ENCODE results near the gene CARD9. TPM values are rescaled to one million over a fixed set of nuclear protein-coding genes. Genes with fewer than 3 reads are reported as not detected.

Gene CARD9
- total RNA-seq, 2 experiments from 2014 or later = 0.92 to 1.7 TPM

DNA sequence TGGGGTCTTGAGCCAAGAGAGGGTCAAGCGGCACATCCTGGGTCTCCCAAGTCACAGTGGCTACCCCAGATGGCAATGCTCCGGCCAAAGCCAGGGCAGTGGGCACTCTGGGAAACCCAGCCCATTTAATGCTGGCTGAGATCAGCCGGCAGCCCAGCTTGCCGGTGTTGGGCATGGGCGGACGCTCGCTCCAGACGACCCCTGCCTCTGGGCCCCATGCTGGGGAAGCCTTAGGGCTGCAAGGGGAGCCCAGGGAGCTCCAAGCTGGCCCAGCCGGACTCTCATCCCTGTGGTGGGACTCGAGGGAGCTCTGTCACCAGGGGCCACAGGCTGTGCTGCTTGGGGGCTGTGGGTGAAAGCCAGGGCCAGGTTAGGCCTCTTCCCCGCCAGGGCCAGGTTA, 5.9 kb upstream of the CARD9 start:
- POLR2A ChIA-PET = interaction anchor here (0.7 kb wide), 1 partner anchor 1248 kb away, joined by 3 read pairs; no protein-coding TSS in a partner anchor
- H3K4me2 ChIP-seq (ENCODE audit: low read length) = no peak overlapping the region
- peaks cover 93% of the 10 kb centered on the region for H3K36me3 ChIP-seq (ENCODE audit: insufficient read depth, low read length)
- intact Hi-C loops (cut with micrococcal nuclease; ENCODE audit: unreplicated experiment) = no loop called here
- no peaks in the 10 kb centered on the region for H3K79me2 ChIP-seq (ENCODE audit: insufficient read depth, low read depth, low read length)
- BruUV-seq (replicated peaks) = no TSS peak
- no peak overlapping the region for H3K27ac ChIP-seq (ENCODE audit: low read depth, low read length, poor library complexity, severe bottlenecking)
- H3K9me3 ChIP-seq (ENCODE audit: low read length) = no peaks in the 10 kb centered on the region
- no peaks in the 10 kb centered on the region for H3K4me1 ChIP-seq (ENCODE audit: insufficient read depth, low read length, poor library complexity, severe bottlenecking)
- H4K20me1 ChIP-seq (ENCODE audit: insufficient read depth, low read length) = no peaks in the 10 kb centered on the region; the same call in 1 of the 2 replicates
- CTCF ChIA-PET (ENCODE audit: unreplicated experiment) = no interaction called here
- H2AFZ ChIP-seq (ENCODE audit: low read length) = no peak overlapping the region
- no peak for DNase-seq (ENCODE audit: low spot score)
- H3K9me2 ChIP-seq (ENCODE audit: insufficient read depth, low read length) = no peaks in the 10 kb centered on the region
- TF ChIP-seq, protein P1, sequence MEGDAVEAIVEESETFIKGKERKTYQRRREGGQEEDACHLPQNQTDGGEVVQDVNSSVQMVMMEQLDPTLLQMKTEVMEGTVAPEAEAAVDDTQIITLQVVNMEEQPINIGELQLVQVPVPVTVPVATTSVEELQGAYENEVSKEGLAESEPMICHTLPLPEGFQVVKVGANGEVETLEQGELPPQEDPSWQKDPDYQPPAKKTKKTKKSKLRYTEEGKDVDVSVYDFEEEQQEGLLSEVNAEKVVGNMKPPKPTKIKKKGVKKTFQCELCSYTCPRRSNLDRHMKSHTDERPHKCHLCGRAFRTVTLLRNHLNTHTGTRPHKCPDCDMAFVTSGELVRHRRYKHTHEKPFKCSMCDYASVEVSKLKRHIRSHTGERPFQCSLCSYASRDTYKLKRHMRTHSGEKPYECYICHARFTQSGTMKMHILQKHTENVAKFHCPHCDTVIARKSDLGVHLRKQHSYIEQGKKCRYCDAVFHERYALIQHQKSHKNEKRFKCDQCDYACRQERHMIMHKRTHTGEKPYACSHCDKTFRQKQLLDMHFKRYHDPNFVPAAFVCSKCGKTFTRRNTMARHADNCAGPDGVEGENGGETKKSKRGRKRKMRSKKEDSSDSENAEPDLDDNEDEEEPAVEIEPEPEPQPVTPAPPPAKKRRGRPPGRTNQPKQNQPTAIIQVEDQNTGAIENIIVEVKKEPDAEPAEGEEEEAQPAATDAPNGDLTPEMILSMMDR (conservative IDR thresholded peaks at IDR 0.05; ENCODE audit: low read length) = no peak
- no peak for TF ChIP-seq EZH2phosphoT487 (IDR thresholded peaks at IDR 0.05; ENCODE audit: borderline replicate concordance, low read depth, low read length)
- H3K4me3 ChIP-seq (ENCODE audit: low read depth, low read length, poor library complexity, severe bottlenecking) = no peak overlapping the region

DNA sequence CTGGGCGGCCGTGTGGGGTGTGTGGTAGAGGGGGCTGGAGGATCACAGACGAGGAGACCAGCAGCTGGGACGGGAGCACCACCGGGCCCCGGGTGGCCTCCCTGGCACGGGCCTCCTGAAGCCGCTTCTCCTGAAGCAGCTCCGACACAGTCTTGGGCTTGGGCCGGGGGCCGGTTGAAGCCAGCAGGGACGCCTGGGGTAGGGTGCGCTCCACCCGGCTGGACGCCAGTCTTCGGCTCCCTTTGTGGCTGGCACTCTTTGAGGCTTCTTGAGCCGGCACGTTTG, 5.5 kb upstream of the CARD9 start:
- no peak overlapping the region for H3K4me3 ChIP-seq (ENCODE audit: low read depth, low read length, poor library complexity, severe bottlenecking)
- H3K27ac ChIP-seq (ENCODE audit: low read depth, low read length, poor library complexity, severe bottlenecking) = no peak overlapping the region
- intact Hi-C loops (cut with micrococcal nuclease; ENCODE audit: unreplicated experiment) = no loop called here
- ChIA-PET CTCF (ENCODE audit: unreplicated experiment) (no interaction called here), POLR2A (no interaction called here)
- no peak for TF ChIP-seq EZH2phosphoT487 (IDR thresholded peaks at IDR 0.05; ENCODE audit: borderline replicate concordance, low read depth, low read length)
- TF ChIP-seq, protein P1 (conservative IDR thresholded peaks at IDR 0.05; ENCODE audit: low read length) = no peak
- no peaks in the 10 kb centered on the region for H3K9me2 ChIP-seq (ENCODE audit: insufficient read depth, low read length)
- H3K4me2 ChIP-seq (ENCODE audit: low read length) = no peak overlapping the region
- H3K79me2 ChIP-seq (ENCODE audit: insufficient read depth, low read depth, low read length) = no peaks in the 10 kb centered on the region
- BruUV-seq (replicated peaks) = no TSS peak
- no peaks in the 10 kb centered on the region; the same call in 1 of the 2 replicates for H4K20me1 ChIP-seq (ENCODE audit: insufficient read depth, low read length)
- H3K4me1 ChIP-seq (ENCODE audit: insufficient read depth, low read length, poor library complexity, severe bottlenecking) = no peaks in the 10 kb centered on the region
- H2AFZ ChIP-seq (ENCODE audit: low read length) = no peak overlapping the region
- H3K9me3 ChIP-seq (ENCODE audit: low read length) = no peaks in the 10 kb centered on the region
- no peak for DNase-seq (ENCODE audit: low spot score)
- H3K36me3 ChIP-seq (ENCODE audit: insufficient read depth, low read length) = peaks cover 89% of the 10 kb centered on the region

DNA sequence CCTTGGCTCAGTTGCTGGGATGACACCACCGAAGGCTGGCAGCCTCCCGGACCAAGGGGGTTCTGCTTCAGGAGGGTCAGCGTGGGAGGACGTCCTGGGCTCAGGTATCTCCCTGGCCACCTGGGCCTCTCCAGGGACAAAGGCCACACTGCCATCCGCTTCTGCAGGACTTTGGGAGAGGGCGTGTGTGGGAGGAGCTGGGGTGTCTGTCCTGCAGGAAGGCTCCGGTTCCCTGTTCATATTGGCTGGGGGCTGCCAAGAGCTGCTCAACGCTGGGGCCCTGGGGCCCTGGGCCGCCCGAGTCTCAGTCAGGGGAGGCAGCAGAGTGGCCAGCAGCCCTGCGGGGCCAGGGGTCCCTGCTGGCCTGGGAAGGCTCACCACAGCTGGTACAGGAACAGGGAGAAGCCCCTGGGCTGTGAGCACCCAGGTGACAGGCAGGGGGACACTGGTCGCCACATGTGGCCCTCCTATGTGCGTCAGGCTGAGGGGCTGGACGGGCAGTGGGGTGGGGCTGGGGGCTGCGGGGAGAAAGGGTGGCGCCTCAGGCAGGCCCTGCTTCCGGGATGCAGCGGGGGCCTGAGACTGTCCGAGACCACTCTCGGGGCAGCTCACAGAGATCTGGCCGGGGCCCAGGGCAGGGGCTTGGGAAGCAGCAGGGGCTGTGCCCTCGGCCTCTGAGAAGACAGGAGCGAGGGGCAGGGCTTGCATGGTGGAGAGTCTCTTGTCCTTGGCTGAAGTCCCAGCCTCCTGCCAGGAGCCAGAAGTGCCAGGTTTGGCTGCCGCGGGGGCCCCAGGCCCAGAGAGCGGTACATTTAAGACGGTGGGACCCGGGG, 4.9 kb upstream of the CARD9 start:
- Histone ChIP-seq H3K9me2 (ENCODE audit: insufficient read depth, low read length) (no peaks in the 10 kb centered on the region), H3K4me2 (ENCODE audit: low read length) (no peak overlapping the region), H2AFZ (ENCODE audit: low read length) (no peak overlapping the region), H4K20me1 (ENCODE audit: insufficient read depth, low read length) (no peaks in the 10 kb centered on the region; the same call in 1 of the 2 replicates), H3K27ac (ENCODE audit: low read depth, low read length, poor library complexity, severe bottlenecking) (no peak overlapping the region), H3K4me3 (ENCODE audit: low read depth, low read length, poor library complexity, severe bottlenecking) (no peak overlapping the region), H3K36me3 (ENCODE audit: insufficient read depth, low read length) (peaks cover 85% of the 10 kb centered on the region), H3K79me2 (ENCODE audit: insufficient read depth, low read depth, low read length) (no peaks in the 10 kb centered on the region), H3K4me1 (ENCODE audit: insufficient read depth, low read length, poor library complexity, severe bottlenecking) (no peaks in the 10 kb centered on the region), H3K9me3 (ENCODE audit: low read length) (no peaks in the 10 kb centered on the region)
- intact Hi-C loops (cut with micrococcal nuclease; ENCODE audit: unreplicated experiment) = no loop called here
- no TSS peak for BruUV-seq (replicated peaks)
- DNase-seq (ENCODE audit: low spot score) = no peak
- TF ChIP-seq, protein P1 (conservative IDR thresholded peaks at IDR 0.05; ENCODE audit: low read length) = no peak
- TF ChIP-seq EZH2phosphoT487 (IDR thresholded peaks at IDR 0.05; ENCODE audit: borderline replicate concordance, low read depth, low read length) = no peak
- POLR2A ChIA-PET = no interaction called here
- CTCF ChIA-PET (ENCODE audit: unreplicated experiment) = no interaction called here

Data from OCI-LY7 (cell line).